Mesothelial cell of epicardium (in vitro differentiated cells): ENCODE measurements around the gene KRT84. TPM values are rescaled to one million over a fixed set of nuclear protein-coding genes. Genes with fewer than 3 reads are reported as not detected.

Experiments
- DNase-seq, 2 experiments: peaks; one replicate each; pipeline ENCODE4 v3.0.0; 2021; ENCODE audit warnings: low spot score in 2 of 2; ENCODE audit not compliant: unreplicated experiment in 2 of 2
- H3K27ac Mint-ChIP-seq: 2 replicates; pipeline ENCODE4 v1.8.0; 2021; ENCODE audit warnings: mixed read lengths
- H3K27me3 Mint-ChIP-seq: 2 replicates; pipeline ENCODE4 v1.8.0; 2021; ENCODE audit warnings: low read depth, mixed read lengths
- H3K36me3 Mint-ChIP-seq: 2 replicates; pipeline ENCODE4 v1.8.0; 2021; ENCODE audit warnings: mixed read lengths
- H3K4me1 Mint-ChIP-seq: 2 replicates; pipeline ENCODE4 v1.8.0; 2021; ENCODE audit warnings: mixed read lengths
- H3K4me3 Mint-ChIP-seq: 2 replicates; pipeline ENCODE4 v1.8.0; 2021; ENCODE audit warnings: mild to moderate bottlenecking, moderate library complexity, mixed read lengths
- H3K9me3 Mint-ChIP-seq: 2 replicates; pipeline ENCODE4 v1.8.0; 2021; ENCODE audit warnings: mixed read lengths
- total RNA-seq: library from RNA; stranded (reverse); gene quantifications from 3 replicates; pipeline ENCODE4 v1.2.1, GENCODE V29; 2021
- TF ChIP-seq, protein P1 (sequence below): fragments of 200-600 bp; sonication (generic); IDR thresholded peaks from one replicate; pipeline ENCODE4 v1.5.0; 2021; ENCODE audit warnings: antibody characterized with exemption; ENCODE audit not compliant: unreplicated experiment

Gene KRT84
- total RNA-seq, 1 donor from 2014 or later: not detected

DNA sequence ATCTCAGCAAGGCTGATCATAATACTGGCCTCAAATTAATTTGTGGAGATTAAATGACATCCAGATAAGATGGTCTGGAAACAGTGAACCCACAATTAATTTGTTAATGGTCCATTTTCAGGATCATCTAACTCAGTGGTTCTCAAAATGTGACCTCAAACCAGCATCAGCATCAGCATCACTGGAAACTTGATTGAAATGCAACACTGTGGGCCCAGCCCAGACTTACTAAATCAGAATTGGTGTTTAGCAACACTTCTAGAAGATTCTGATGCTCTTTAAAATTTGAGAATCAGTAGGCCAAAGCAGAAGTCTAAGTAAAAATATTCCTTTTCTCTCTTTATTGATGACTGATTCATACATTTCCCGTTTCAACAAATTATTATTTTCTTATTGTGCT, 31.3 kb upstream of the KRT84 start:
- no peaks in the 10 kb centered on the region for H3K36me3 Mint-ChIP-seq
- H3K27me3 Mint-ChIP-seq: peaks cover 10% of the 10 kb centered on the region
- H3K27ac Mint-ChIP-seq: no peak overlapping the region
- DNase-seq: no peak
- no peaks in the 10 kb centered on the region for H3K9me3 Mint-ChIP-seq
- TF ChIP-seq, protein P1, sequence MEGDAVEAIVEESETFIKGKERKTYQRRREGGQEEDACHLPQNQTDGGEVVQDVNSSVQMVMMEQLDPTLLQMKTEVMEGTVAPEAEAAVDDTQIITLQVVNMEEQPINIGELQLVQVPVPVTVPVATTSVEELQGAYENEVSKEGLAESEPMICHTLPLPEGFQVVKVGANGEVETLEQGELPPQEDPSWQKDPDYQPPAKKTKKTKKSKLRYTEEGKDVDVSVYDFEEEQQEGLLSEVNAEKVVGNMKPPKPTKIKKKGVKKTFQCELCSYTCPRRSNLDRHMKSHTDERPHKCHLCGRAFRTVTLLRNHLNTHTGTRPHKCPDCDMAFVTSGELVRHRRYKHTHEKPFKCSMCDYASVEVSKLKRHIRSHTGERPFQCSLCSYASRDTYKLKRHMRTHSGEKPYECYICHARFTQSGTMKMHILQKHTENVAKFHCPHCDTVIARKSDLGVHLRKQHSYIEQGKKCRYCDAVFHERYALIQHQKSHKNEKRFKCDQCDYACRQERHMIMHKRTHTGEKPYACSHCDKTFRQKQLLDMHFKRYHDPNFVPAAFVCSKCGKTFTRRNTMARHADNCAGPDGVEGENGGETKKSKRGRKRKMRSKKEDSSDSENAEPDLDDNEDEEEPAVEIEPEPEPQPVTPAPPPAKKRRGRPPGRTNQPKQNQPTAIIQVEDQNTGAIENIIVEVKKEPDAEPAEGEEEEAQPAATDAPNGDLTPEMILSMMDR: no peak
- no peak overlapping the region for H3K4me3 Mint-ChIP-seq
- H3K4me1 Mint-ChIP-seq: peaks cover 5% of the 10 kb centered on the region

- H3K27me3 Mint-ChIP-seq: peaks cover 10% of the 10 kb centered on the region
- H3K4me1 Mint-ChIP-seq: peaks cover 5% of the 10 kb centered on the region
- H3K36me3 Mint-ChIP-seq: no peaks in the 10 kb centered on the region
- H3K9me3 Mint-ChIP-seq: no peaks in the 10 kb centered on the region
- no peak overlapping the region for H3K4me3 Mint-ChIP-seq
- TF ChIP-seq, protein P1: no peak
- no peak overlapping the region for H3K27ac Mint-ChIP-seq
- DNase-seq: no peak
Observed at GRCh38 chr12:52415870-52416750, 30.7 kb upstream of the KRT84 start.

- TF ChIP-seq, protein P1: no peak
- Mint-ChIP-seq H3K9me3 (no peaks in the 10 kb centered on the region), H3K4me1 (peaks cover 5% of the 10 kb centered on the region), H3K36me3 (no peaks in the 10 kb centered on the region), H3K27ac (no peak overlapping the region), H3K4me3 (no peak overlapping the region), H3K27me3 (peaks cover 10% of the 10 kb centered on the region)
- no peak for DNase-seq
Observed at GRCh38 chr12:52414936-52415335, 29.5 kb upstream of the KRT84 start.

DNA sequence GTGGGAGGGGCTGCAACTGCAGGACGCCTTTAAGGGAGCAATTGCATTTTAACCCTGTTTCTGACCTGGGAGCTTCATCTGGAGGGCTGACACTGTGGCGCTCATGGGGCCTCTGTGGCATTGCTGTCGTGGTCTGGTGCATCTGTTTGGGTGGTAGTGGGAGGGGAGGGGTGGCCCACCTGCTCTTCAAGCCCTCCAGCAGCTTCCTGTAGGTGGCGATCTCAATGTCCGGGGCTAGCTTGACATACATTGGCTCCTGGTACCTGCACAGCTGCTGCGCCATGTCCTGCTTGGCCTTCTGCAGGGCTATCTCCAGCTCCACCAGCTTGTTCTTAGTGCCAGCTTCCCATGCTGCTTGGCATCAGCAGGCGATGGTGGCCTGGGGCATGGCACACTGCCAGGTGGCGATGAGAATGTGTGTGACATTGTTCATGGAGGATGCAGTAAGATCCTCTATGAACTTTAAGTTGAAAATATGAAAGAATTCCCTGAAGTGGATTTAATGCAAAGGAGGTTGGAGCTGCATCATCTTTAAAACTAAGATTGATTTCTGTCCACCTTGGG, 28.4 kb upstream of the KRT84 start:
- H3K9me3 Mint-ChIP-seq: no peaks in the 10 kb centered on the region
- peaks cover 5% of the 10 kb centered on the region for H3K4me1 Mint-ChIP-seq
- DNase-seq: no peak

GRCh38 chr12:52413202-52413601, 27.8 kb upstream of the KRT84 start:
- TF ChIP-seq, protein P1: no peak
- Mint-ChIP-seq H3K4me3 (no peak overlapping the region), H3K9me3 (no peaks in the 10 kb centered on the region), H3K36me3 (no peaks in the 10 kb centered on the region), H3K4me1 (peaks cover 5% of the 10 kb centered on the region), H3K27ac (no peak overlapping the region), H3K27me3 (peaks cover 14% of the 10 kb centered on the region)
- DNase-seq: no peak

More for the DNA sequence above, 28.4 kb upstream of the KRT84 start:
- TF ChIP-seq, protein P1: no peak
- H3K27me3 Mint-ChIP-seq: peaks cover 10% of the 10 kb centered on the region
- no peak overlapping the region for H3K27ac Mint-ChIP-seq
- H3K4me3 Mint-ChIP-seq: no peak overlapping the region
- H3K36me3 Mint-ChIP-seq: no peaks in the 10 kb centered on the region
